Erythroblast (primary cell): ENCODE results near the gene PRICKLE2.

Experiments used
- GATA1 ChIP-seq: IDR thresholded peaks from 2 replicates; pipeline ENCODE4 v1.6.1; 2011; ENCODE audit warnings: low read depth, mild to moderate bottlenecking, control low read depth, low read length, moderate library complexity
- POLR2A ChIP-seq: IDR thresholded peaks from 2 replicates; pipeline ENCODE4 v1.6.1; 2011; ENCODE audit warnings: mild to moderate bottlenecking, low read length

DNA sequence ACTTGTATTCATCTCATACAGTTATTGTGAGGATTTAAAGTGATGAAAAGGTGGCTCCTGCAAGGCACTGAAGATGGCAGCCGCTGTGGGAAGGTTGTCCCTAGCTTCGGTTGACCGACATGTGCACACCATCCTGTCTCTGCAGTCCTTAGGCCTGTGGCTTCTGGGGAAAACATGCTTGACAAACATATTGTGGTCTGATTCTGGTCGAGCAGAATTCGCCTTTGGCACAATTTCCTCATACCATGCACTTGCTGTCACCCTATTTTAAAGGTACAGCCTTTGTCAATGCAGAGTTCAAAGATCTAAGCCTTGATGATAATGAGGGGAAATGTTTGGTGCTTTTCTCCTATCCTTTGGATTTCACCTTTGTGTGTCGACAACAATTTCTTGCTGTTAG is 50.9 kb downstream of the PRICKLE2 start:
- TF ChIP-seq POLR2A (no peak), GATA1 (no peak)
